DND-41 (cell line): ENCODE data around the gene NMUR1.

Experiments
- ATAC-seq: fragments of 200-7000 bp; cut with Tn5 transposase; 3 replicates; pipeline ENCODE4 v1.9.1; 2021; ENCODE audit warnings: low read depth; ENCODE audit not compliant: insufficient read depth
- DNase-seq: peaks from one replicate; pipeline ENCODE4 v3.0.0-alpha.2; 2020
- H2AFZ ChIP-seq: 2 replicates; pipeline ENCODE4 v1.6.0; 2012; ENCODE audit warnings: low read depth, low read length
- H3K27ac ChIP-seq: 2 replicates; pipeline ENCODE4 v1.5.1; 2012; ENCODE audit warnings: low read length, inconsistent platforms
- H3K27me3 ChIP-seq: fragments of 200-600 bp; sonication (generic); 2 replicates; pipeline ENCODE4 v1.6.0; 2012; ENCODE audit warnings: low read length, mild to moderate bottlenecking, inconsistent platforms; ENCODE audit not compliant: insufficient read depth, poor library complexity
- H3K36me3 ChIP-seq: 2 replicates; pipeline ENCODE4 v1.5.1; 2012; ENCODE audit warnings: low read length, inconsistent platforms; ENCODE audit not compliant: insufficient read depth
- H3K4me1 ChIP-seq: 2 replicates; pipeline ENCODE4 v1.5.1; 2012; ENCODE audit warnings: mild to moderate bottlenecking, low read length; ENCODE audit not compliant: insufficient read depth
- H3K4me2 ChIP-seq: 2 replicates; pipeline ENCODE4 v1.6.0; 2012; ENCODE audit warnings: mild to moderate bottlenecking, moderate library complexity, low read length, inconsistent platforms; ENCODE audit not compliant: insufficient read depth
- H3K4me3 ChIP-seq, 2 experiments: fragments of 200-600 bp in 1 of 2; shearing (Covaris generic) in 1 of 2; 2 replicates each; pipeline ENCODE4 v1.5.1; 2012 to 2016; ENCODE audit warnings: inconsistent platforms in 2 of 2, low read length in 2 of 2, mild to moderate bottlenecking in 2 of 2, low read depth in 1 of 2, moderate library complexity in 1 of 2
- H3K79me2 ChIP-seq: 2 replicates; pipeline ENCODE4 v1.6.0; 2012; ENCODE audit warnings: low read length, inconsistent platforms; ENCODE audit not compliant: insufficient read depth
- H3K9ac ChIP-seq: 2 replicates; pipeline ENCODE4 v1.6.0; 2012; ENCODE audit warnings: low read depth, mild to moderate bottlenecking, inconsistent platforms, low read length, moderate library complexity
- H3K9me3 ChIP-seq: 2 replicates; pipeline ENCODE4 v1.5.1; 2012; ENCODE audit warnings: low read length, moderate library complexity, mild to moderate bottlenecking, inconsistent platforms; ENCODE audit not compliant: insufficient read depth, severe bottlenecking
- H4K20me1 ChIP-seq: 2 replicates; pipeline ENCODE4 v1.6.0; 2012; ENCODE audit warnings: low read length; ENCODE audit not compliant: insufficient read depth
- CTCF ChIP-seq: IDR thresholded peaks from 2 replicates; pipeline ENCODE4 v1.5.1; 2012; ENCODE audit warnings: borderline replicate concordance, low read length, moderate library complexity, mild to moderate bottlenecking; ENCODE audit not compliant: poor library complexity, severe bottlenecking; ENCODE audit errors: extremely low read depth
- EZH2 ChIP-seq: IDR thresholded peaks from 3 replicates; pipeline ENCODE4 v1.6.1; 2012; ENCODE audit warnings: borderline replicate concordance, low read depth, mild to moderate bottlenecking, moderate library complexity, low read length, inconsistent platforms; ENCODE audit not compliant: severe bottlenecking

The NMUR1 gene

GRCh38 chr2:231527091-231527395, 3.2 kb downstream of the NMUR1 start:
- H3K9ac ChIP-seq = no peak overlapping the region
- H3K4me2 ChIP-seq = no peak overlapping the region
- no peak overlapping the region for H3K27ac ChIP-seq
- no peak for DNase-seq
- no peaks in the 10 kb centered on the region for H3K79me2 ChIP-seq
- H3K4me3 ChIP-seq = no peak overlapping the region
- H3K27me3 ChIP-seq = no peaks in the 10 kb centered on the region
- H3K36me3 ChIP-seq = no peaks in the 10 kb centered on the region
- H3K4me1 ChIP-seq = peaks cover 35% of the 10 kb centered on the region
- H3K9me3 ChIP-seq = no peaks in the 10 kb centered on the region
- ATAC-seq = no peak
- TF ChIP-seq EZH2 (no peak), CTCF (no peak)
- H2AFZ ChIP-seq = no peak overlapping the region
- no peaks in the 10 kb centered on the region for H4K20me1 ChIP-seq

DNA sequence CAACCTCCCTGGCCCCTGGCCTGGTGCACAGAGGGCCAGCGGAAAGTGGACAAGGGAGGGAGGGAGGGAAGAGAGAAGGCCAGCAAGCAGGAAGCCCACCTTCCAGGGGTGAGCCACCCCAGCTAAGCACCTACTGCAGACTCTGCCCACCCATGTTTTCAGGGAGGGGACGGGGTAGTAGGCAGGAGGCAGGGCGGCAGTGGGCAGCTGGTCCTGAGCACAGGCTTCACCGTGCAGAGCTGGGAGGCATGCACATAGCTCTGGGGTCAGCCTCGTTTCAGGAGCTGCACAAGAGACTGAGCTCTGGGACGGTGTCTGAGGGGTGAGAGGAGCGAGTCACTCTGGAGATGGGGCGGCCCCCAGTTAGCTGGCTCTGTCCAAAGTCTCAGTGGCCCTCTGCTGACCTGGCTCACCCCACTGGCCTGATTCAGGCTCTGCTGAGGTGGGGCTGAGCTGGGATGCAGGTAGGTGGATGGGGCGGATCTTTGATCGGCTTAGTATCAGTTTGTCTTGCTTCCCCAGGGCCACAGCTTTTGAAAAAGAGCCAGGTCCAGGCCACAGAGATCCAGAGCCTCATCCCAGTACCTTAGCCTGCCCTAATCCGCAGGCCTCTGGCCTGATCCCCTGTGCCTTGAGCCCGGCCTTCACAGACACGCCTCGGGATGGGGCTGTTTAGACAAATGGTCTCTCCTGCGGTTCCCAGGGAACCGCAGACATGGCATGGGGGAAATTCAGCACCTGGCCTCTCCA, 3.7 kb downstream of the NMUR1 start:
- no peak for TF ChIP-seq CTCF
- no peak for TF ChIP-seq EZH2
- Histone ChIP-seq H4K20me1 (no peaks in the 10 kb centered on the region), H3K36me3 (no peaks in the 10 kb centered on the region), H3K4me3 (no peak overlapping the region), H3K9me3 (no peaks in the 10 kb centered on the region), H3K79me2 (no peaks in the 10 kb centered on the region), H3K4me2 (no peak overlapping the region), H3K9ac (no peak overlapping the region), H3K27me3 (no peaks in the 10 kb centered on the region), H3K4me1 (peaks cover 35% of the 10 kb centered on the region), H3K27ac (no peak overlapping the region), H2AFZ (no peak overlapping the region)
- ATAC-seq = no peak
- DNase-seq = no peak

DNA sequence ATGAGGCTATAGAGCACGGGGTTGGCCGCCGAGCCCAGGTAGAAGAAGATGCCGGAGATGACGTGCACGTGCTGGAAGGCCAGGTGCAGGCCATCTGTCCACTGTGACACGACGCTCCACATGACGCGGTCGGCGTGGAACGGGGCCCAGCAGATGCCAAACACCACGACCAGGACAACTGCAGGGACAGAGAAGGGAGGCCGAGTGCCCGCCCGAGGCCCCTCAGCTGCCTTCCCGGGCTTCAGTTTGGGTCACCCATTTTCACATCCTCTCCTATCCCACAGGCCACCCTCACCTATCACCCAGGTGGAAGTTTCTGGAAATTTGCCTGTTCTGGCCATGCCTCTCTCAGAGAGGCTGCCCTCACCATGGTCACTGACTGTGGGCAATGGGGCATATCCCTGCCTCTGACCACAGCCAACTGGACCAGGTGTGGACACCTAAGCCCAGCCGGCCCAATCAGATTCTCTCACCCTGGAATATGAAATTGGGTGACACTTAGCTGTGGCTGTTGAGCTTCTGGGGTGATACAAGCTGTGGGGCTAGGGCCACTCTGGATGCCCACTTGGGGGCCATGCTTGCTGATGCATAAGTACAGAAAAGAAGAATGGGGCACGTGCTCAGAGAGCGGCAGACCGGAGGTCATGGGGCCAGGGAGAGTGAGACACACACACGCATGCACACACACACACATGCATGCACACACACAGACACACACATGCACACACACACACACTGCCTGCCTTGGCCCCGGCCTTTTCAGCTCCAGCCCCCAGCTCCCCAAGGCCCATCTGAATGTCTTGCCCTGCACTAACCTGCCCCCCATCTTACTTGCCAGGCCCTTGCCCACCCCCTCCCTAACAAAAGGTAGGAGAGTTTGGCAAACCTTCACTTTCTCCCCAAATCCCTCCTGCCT, 4.7 kb downstream of the NMUR1 start:
- no peak overlapping the region for H3K4me2 ChIP-seq
- peaks cover 35% of the 10 kb centered on the region for H3K4me1 ChIP-seq
- DNase-seq = no peak

More for the DNA sequence above, 4.7 kb downstream of the NMUR1 start:
- Histone ChIP-seq H3K79me2 (no peaks in the 10 kb centered on the region), H3K9me3 (no peaks in the 10 kb centered on the region), H3K36me3 (no peaks in the 10 kb centered on the region), H3K4me3 (no peak overlapping the region), H4K20me1 (no peaks in the 10 kb centered on the region), H2AFZ (no peak overlapping the region), H3K9ac (no peak overlapping the region), H3K27ac (no peak overlapping the region), H3K27me3 (no peaks in the 10 kb centered on the region)
- TF ChIP-seq CTCF (no peak), EZH2 (no peak)
- ATAC-seq = no peak
